Calu3 (cell line): ENCODE measurements around the gene SCAMP2. TPM values are rescaled to one million over a fixed set of nuclear protein-coding genes. Genes with fewer than 3 reads are reported as not detected.

ENCODE experiments used
- BruUV-seq: library from RNA; stranded (reverse); fragments of 400-500 nt; replicated peaks from 2 replicates; lab custom pipeline; 2021; lab: Mats Ljungman, UMichigan
- CTCF ChIA-PET: fragments of 300-600 bp; sonication (Branson Sonifier 250); formaldehyde crosslinking; loops from one replicate; lab custom pipeline; 2022; ENCODE audit warnings: antibody characterized with exemption; lab: Charles Lee
- DNase-seq: peaks from one replicate; pipeline ENCODE4 v3.0.0; 2022
- H3K27ac Mint-ChIP-seq: one replicate; pipeline ENCODE4 v1.8.0; 2022; ENCODE audit warnings: mixed read lengths; ENCODE audit not compliant: unreplicated experiment
- H3K27me3 Mint-ChIP-seq: one replicate; pipeline ENCODE4 v1.8.0; 2022; ENCODE audit warnings: mixed read lengths; ENCODE audit not compliant: unreplicated experiment
- H3K36me3 Mint-ChIP-seq: one replicate; pipeline ENCODE4 v1.8.0; 2022; ENCODE audit warnings: mild to moderate bottlenecking, moderate library complexity, mixed read lengths; ENCODE audit not compliant: insufficient read depth, unreplicated experiment
- H3K4me1 Mint-ChIP-seq: one replicate; pipeline ENCODE4 v1.8.0; 2022; ENCODE audit warnings: mild to moderate bottlenecking, low read depth, mixed read lengths; ENCODE audit not compliant: unreplicated experiment
- H3K4me3 Mint-ChIP-seq: one replicate; pipeline ENCODE4 v1.8.0; 2022; ENCODE audit warnings: mild to moderate bottlenecking, low read depth, moderate library complexity, mixed read lengths; ENCODE audit not compliant: unreplicated experiment
- H3K9me3 Mint-ChIP-seq: one replicate; pipeline ENCODE4 v1.8.0; 2022; ENCODE audit warnings: low read depth, mixed read lengths; ENCODE audit not compliant: unreplicated experiment
- intact Hi-C: fragments of 100-400 bp; cut with micrococcal nuclease; formaldehyde crosslinking; loops from one replicate; pipeline ENCODE4 v1.10.0; 2022; ENCODE audit not compliant: unreplicated experiment
- total RNA-seq: library from RNA; stranded (reverse); gene quantifications from 2 replicates; pipeline ENCODE4 v1.2.3, GENCODE V29; 2022
- TF ChIP-seq, protein P1 (sequence below): fragments of 200-600 bp; IDR thresholded peaks from one replicate; pipeline ENCODE4 v1.8.0; 2022; ENCODE audit warnings: antibody characterized with exemption; ENCODE audit not compliant: unreplicated experiment

SCAMP2 gene
- total RNA-seq, 1 experiment from 2014 or later = 114 TPM

- TF ChIP-seq, protein P1, sequence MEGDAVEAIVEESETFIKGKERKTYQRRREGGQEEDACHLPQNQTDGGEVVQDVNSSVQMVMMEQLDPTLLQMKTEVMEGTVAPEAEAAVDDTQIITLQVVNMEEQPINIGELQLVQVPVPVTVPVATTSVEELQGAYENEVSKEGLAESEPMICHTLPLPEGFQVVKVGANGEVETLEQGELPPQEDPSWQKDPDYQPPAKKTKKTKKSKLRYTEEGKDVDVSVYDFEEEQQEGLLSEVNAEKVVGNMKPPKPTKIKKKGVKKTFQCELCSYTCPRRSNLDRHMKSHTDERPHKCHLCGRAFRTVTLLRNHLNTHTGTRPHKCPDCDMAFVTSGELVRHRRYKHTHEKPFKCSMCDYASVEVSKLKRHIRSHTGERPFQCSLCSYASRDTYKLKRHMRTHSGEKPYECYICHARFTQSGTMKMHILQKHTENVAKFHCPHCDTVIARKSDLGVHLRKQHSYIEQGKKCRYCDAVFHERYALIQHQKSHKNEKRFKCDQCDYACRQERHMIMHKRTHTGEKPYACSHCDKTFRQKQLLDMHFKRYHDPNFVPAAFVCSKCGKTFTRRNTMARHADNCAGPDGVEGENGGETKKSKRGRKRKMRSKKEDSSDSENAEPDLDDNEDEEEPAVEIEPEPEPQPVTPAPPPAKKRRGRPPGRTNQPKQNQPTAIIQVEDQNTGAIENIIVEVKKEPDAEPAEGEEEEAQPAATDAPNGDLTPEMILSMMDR = no peak
- Mint-ChIP-seq H3K9me3 (no peaks in the 10 kb centered on the region), H3K27ac (no peak overlapping the region), H3K27me3 (no peaks in the 10 kb centered on the region), H3K36me3 (peaks cover 31% of the 10 kb centered on the region), H3K4me1 (peaks cover 7% of the 10 kb centered on the region), H3K4me3 (no peak overlapping the region)
- DNase-seq = no peak
- intact Hi-C loops = no loop called here
- CTCF ChIA-PET = interaction anchor here (0.9 kb wide), 1 partner anchor 9 kb away, joined by 3 read pairs; no protein-coding TSS in a partner anchor
- BruUV-seq = no TSS peak
Observed at GRCh38 chr15:74839526-74840395, 33.4 kb downstream of the SCAMP2 start.

DNA sequence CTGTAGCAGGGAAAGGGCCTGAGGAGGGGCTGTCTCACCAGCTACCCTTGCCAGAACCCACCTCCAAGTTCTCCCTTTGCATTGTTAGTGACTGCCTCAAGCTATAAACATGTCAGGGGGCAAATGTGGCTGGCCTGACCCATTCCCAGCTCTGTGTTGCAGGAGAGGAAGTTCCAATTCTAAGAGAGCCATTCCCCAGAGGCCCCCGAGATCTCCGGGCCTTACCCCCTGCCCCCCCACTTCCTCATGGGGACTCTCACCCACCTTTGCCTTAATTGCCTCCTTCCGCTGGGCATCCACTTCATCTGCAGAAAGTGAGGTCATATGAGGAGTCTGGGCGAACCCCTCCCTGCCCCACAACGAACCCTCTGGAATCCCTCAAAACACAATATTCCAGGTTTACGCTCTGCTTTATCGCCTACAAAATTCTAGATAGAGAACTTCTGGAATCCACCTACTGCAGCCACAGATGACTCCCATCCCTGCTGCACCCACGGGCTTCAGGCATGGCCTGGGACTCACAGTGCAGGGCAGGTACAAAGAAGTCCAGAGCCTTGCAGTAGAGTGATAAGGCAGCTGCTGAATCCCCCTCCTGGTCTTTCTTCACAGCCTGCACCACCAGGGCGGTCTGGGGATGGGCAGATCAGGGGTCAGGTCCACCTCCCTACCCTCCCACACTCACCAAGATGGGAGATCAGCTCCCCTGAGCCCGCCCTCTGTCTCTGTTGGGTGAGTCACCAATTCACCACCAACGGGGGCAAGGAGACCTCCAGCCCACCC lies 34.2 kb downstream of the SCAMP2 start:
- peaks cover 23% of the 10 kb centered on the region for H3K36me3 Mint-ChIP-seq
- H3K27me3 Mint-ChIP-seq = no peaks in the 10 kb centered on the region
- no peak for DNase-seq
- TF ChIP-seq, protein P1 = no peak
- H3K4me3 Mint-ChIP-seq = no peak overlapping the region
- no peak overlapping the region for H3K27ac Mint-ChIP-seq
- intact Hi-C loops = no loop called here
- H3K9me3 Mint-ChIP-seq = no peaks in the 10 kb centered on the region
- peaks cover 8% of the 10 kb centered on the region for H3K4me1 Mint-ChIP-seq
- BruUV-seq = no TSS peak
- CTCF ChIA-PET = no interaction called here

DNA sequence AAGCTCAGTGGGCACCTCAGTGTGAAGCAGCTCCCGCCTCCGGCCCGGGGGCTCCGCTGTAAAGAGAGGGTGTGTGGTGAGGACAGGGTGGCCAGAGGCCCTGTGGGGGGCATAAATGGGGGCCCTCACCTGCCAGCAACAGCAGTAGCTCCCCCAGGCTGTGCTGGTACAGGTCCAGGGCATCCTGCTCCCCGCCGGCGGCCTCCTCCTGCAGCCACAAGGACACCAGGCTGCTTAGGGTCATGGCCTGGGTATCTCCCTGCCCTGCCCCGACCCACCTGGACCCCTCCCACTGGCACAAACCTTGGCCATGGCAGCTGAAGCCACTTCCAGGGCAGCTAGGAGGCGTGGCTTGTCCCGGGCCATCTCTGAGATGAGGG lies 35.0 kb downstream of the SCAMP2 start:
- Mint-ChIP-seq H3K4me3 (no peak overlapping the region), H3K27me3 (no peaks in the 10 kb centered on the region), H3K4me1 (peaks cover 8% of the 10 kb centered on the region), H3K27ac (no peak overlapping the region), H3K9me3 (no peaks in the 10 kb centered on the region), H3K36me3 (peaks cover 15% of the 10 kb centered on the region)
- no TSS peak for BruUV-seq
- CTCF ChIA-PET = no interaction called here
- no peak for DNase-seq
- intact Hi-C loops = no loop called here
- TF ChIP-seq, protein P1 = no peak

DNA sequence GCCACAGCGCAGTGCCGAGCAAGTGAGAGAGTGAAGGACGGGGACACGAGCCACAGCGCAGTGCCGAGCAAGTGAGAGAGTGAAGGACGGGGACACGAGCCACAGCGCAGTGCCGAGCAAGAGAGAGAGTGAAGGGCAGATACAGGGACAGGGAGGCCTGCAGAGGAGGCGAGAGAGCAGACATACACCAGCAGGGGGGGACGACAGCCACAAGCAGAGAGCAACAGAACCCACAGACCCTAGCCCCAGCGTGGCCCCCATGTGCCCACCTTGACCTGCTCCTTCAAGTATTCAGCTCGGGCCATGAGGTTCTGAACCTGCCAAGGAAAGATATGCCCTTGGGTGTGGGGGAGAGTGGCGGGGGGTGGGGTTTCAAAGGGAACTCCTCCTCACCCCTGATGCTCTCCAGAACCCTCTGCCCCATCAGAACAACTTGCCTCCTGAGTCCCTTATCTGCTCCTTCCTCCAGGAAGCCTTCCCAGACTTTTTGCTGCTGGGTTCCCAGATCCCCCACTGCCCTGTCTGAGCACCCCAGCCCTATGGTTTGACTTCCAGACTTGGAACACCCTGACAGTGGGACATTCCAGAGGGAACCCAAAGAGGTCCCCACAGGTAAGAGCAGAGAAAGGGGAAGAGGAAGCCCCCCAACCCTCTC lies 35.6 kb downstream of the SCAMP2 start:
- Mint-ChIP-seq H3K4me3 (no peak overlapping the region), H3K4me1 (peaks cover 13% of the 10 kb centered on the region), H3K9me3 (no peaks in the 10 kb centered on the region), H3K36me3 (peaks cover 10% of the 10 kb centered on the region), H3K27me3 (no peaks in the 10 kb centered on the region), H3K27ac (no peak overlapping the region)
- intact Hi-C loops = no loop called here
- TF ChIP-seq, protein P1 = no peak
- no TSS peak for BruUV-seq
- CTCF ChIA-PET = no interaction called here
- no peak for DNase-seq
